ENCODE results near the gene SELENOM. TPM values are rescaled to one million over a fixed set of nuclear protein-coding genes. Genes with fewer than 3 reads are reported as not detected.
"Not testable (repeated sequence)": the region's sequence is repeated elsewhere in the genome, so short reads cannot be mapped to it uniquely, and the experiment has no call there.

SELENOM gene
- total RNA-seq, 1 experiment from 2014 or later: 61.4 TPM

DNA sequence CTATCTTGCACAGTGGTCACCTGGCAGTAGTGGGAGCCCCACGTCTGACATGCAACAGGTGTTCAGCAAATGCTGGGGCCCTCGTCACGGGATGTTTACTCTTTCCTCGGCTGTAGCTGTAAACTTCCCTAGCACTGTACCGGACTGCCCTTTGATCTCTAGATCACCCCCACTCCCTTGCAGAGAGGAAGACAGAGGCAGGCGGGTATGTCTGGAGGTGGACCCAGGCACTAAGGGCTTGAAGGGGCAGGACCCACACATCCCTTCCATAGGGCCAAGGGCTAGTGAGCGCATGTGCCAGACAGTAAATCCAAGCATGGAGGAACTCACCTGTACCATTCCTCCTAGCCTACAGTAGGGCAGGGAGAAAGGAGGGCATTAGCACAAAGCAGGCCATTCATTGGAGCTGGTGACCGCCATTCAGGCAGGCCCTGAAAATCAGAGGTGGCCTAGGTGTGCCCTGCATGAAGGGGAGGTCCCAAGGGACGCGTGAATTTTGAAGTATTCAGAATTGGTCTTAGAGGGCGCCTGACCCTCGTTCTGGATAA lies 28.2 kb downstream of the SELENOM start:
- DNase-seq (ENCODE audit: low read depth): no peak

DNA sequence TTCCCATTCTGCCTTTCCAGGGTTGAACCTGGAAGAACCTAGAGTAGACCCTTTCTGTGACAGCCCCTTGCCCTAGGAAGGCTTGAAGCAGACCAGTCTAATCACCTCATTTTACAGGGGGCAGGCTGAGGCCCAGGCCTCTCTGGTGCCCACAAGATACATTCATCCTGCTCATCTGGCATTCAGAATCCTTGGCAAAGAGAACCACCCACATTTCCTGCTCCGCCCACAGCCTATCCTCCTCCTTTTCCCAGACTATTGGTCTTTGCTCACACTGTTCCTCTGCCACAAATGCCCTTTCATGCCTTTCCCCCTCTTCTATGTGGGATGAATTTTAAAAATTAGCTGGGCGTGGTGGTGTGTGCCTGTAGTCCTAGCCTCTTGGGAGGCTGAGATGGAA lies 29.0 kb downstream of the SELENOM start:
- DNase-seq (ENCODE audit: low read depth): not testable (repeated sequence)

DNA sequence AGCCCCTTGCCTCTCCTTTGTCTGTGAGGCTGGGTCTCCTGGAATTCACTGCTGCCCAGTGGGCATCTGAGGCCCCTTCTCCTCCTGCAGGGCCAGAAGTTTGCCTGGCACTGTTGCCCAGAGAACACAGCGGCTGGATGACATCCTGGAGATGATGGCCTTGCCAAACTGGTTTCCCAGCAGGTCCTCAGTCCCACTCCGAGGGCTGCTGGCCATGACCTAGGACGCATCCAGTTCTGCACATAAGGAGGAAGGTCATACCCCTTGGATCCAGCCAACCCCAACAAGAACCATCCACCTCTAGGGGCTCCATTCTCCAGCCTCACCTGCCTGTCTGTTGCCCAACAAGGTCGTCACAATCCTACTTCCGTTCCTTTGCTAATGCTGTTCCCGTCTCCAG lies 29.7 kb downstream of the SELENOM start:
- no peak for DNase-seq (ENCODE audit: low read depth)

DNA sequence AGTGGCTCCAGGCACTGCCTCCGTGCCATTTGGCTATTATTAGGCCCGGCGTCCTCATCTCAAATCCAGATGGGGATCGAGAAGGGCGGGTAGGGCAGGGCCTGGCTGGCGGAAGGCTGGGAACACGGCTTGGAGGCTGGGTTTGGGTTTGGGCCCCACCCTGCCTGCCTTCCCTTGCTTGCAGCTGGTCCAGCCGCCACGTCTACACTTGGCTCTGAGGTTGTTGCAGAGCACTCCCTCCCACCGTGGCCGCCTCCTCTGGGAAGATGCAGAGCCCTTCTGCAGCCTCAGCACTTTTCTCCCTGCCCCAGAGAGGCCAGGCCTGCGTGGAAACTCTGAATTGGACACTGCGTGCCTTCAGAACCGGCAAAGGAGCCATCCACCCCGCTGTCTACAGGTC lies 31.4 kb downstream of the SELENOM start:
- DNase-seq (ENCODE audit: low read depth): no peak

DNA sequence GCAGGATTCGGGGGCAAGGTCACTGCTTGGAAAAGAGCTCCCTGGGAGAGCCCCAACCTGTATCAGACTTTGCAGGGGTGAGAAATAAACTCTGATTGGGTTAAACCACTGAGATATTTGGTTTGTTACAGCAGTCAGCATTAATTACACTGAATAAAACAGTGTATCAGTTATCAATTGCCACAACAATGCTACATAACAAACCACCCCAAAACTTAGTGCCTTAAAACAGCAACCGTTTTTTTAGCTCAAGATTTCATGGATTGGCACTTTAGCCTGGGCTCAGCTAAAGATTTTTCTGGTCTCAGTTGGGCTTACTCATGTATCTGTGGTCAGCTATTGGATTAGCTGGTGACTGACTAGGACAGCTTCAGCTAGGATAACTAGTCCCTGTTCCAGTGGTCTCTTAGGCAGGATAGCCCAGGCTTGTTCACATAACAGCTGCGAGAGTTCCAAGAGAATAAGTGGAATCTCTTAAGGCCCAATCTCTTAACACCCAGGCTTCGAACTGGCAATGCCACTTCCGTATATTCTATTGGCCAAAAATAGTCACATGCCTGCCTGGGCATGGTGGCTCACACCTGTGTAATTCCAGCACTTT lies 33.7 kb downstream of the SELENOM start:
- DNase-seq (ENCODE audit: low read depth): peak; percentile 67

DNA sequence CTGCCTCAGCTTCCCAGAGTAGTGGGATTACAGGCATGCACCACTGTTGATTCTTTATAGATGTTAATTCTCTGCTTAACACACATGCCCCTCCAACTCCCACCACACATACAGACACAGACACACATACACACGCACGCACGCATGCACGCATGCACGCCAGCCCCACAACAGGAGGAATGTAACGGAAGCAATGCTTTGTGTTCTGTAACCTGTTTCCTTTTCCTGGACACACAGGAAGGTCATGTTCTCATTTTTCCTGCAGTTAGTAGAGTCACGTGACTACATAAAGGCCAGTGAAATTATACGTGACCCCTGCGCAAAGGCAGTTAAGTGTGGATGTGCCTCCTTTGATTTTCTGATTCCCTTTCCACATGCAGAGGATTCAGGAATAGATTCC lies 34.2 kb downstream of the SELENOM start:
- DNase-seq (ENCODE audit: low read depth): not testable (repeated sequence)

DNA sequence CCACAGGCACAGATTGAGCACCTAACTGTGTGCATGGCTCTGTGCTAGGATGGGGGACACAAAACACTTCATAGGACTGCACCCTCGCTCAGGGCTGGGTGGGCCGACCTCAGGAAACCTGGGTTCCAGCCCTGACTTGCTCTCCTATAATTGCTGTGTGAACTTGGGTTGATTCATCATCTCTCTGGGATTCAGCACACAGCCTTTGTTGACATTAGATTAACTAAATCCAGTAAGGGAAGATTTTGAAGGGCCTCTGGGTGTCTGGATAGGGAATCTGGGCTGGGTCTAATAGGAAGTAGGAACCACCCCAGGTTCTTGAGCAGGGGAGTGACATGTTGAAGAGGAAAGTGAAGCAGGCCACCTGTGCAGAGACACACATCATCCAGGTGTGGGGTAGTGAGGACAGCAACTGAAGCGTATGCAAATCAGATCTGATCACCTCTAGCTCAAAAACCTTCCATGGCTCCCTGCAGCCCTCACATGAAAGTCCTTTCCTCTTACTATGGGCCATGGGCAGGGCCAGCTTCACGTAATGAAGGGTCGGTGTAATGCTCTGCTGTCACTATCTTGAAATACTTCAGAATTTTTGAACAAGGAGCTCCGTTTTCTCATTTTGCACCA lies 37.6 kb downstream of the SELENOM start:
- not testable (repeated sequence) for DNase-seq (ENCODE audit: low read depth)

DNA sequence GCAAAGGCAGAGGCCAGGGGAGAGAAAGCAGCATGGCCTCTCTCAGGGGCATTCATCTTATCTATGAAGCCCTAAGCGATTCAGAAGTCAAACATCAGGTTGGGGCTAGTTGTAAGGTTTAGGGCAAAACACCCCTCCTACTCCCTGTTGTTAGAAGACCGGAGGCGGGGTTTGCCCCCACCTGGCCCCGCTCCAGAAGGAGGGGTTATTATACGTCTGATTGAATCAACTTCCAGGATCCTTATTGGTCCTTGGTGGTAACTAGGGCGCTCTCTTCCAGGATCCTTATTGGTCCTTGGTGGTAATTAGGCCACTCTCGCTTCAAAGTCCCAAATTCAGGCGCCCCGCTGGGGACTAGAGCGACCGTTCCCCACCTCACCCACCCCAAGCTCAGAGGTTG lies 38.4 kb downstream of the SELENOM start:
- no peak for DNase-seq (ENCODE audit: low read depth)

DNA sequence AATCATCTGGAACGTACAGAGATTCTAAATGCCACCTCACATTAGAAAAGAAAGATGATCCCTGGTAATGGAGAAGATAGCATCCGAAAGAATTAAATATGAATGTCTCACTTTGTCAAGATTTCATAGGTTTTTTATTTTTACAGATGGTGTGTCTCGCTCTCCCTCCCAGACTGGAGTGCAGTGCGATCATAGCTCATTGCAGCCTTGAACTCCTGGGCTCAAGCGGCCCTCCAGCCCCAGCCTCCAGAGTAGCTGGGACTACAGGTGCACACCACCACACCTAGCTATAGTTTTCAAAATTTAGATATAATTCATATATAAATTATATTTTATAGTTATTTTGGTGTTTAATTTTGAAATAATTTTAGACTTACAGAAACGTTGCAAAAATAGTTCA lies 43.0 kb downstream of the SELENOM start:
- no peak for DNase-seq (ENCODE audit: low read depth)

DNA sequence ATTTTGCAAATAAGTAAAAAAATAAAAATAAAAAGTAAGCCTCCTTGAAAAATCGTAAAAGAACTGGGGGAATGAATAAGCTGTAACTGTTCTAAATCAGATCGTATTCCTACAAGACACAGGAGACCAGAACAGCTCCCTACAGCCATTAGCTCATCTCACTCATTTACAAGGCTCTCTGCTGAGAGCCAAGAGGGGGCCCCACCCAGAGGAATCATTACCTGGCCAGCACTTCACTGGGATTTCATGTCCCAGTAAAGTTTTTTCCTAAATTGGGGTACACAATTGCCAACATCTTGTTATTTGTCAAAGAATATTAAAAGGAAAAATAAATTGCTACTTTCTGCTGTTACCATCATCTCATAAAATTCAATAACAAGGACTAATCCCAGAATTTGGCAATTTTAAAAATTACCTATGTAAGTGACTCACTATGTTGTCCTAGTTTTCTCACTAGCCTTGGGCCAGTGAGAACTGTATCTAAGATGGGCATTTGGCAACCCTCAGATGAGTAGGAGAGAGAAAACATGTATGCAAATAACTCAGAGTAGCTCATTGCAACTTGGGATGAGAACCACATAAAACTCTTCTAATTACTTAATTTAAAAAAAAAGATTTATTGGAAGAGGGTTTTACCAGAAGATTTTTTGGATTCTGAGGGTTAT lies 44.7 kb downstream of the SELENOM start:
- no peak for DNase-seq (ENCODE audit: low read depth)

DNA sequence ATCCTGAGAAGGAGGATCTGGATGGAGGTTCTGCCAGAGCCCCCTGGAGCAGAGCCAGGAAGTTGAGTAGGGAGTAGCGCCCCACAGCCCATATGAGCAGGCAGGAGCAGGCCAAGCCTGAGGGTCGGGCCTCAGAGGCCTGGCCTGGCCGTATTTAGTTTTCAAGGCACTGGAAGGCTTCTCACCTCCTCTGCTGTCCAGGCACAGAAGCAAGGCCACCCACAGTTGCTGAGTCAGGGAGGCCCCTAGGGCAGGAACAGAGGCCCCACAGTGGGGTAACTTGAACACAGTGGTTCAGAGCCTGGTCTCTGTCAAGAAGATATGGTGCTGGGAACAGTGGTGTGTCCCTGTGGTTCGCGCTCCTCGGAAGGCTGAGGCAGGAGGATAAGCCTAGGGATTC lies 47.7 kb downstream of the SELENOM start:
- DNase-seq (ENCODE audit: low read depth): not testable (repeated sequence)

DNA sequence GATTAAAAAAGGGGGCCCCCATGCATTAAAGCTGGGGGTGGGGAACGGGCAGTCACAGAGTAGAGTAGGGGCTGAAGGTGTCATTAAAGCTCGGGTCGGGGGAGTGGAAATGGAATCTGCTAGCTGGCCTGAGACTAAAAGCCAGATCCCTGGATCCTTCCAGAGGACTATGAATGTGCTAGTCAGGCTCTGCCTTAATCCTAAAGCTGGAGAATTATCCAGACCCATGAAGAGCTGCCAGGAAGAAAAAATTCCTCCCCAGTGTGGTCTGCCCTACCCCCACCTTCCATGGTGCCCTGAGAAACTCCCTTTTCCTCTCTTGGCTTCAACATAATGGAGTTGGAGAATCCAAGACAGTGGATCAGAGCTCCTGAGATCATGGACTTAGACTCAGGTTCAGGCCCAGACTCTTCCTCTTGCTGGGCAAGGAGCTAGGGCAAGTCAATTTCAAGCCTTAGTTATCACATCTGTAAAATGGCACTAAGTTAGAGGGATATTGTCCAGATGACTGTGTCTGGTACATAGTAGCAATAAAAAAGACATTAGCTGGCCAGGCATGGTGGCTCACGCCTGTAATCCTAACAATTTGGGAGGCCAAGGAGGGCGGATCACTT lies 50.3 kb downstream of the SELENOM start:
- DNase-seq (ENCODE audit: low read depth): no peak

DNA sequence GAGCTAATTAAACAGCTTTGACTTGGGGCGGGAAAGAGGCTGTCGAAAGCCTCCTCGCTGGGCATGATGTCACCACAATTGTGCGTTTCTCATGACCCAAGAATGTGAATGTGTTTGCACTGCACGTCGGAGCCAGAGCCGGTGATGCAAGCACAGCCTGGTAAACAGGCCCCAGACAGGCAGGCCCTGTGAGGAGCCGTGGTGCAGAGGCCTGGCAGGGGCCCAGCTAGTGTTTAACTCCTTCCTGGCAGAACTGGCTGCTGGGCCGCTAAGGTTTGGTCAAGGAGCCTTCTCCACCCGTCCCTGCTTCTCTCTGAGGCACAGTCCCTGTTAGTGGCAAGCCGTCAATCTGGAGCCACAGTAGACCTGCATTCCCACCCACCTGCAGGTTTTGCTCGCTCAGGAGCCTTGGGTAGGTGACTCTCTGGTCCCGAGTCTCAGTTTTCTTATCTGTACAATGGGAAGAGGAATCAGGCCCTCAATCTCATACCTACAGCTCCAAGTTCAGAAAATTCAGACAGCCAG lies 51.7 kb downstream of the SELENOM start:
- peak; percentile 90 for DNase-seq (ENCODE audit: low read depth)

DNA sequence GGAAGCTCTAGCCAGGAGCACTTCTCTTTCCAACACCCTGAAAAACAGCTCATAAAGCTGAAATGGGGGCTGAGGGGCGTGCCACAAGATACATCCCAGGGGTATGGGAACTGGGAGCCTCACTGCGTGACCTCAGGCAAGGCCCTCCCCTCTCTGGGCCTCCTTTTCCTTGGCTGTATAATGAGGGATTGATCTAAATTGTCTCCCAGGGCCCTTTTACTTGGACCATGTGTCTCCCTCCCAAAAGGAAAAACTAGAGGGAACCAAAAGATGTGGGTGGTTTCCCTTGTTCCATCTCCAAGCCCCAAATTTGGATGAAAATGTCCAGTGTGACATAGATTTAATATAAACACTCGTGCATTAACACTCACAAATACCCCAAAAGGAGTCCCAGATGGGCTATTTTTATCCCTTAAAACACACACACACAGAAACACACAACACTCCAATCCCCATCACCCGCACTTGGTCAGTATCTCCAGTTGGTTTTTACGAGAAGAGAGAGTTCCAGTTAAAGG lies 52.2 kb downstream of the SELENOM start:
- DNase-seq (ENCODE audit: low read depth): no peak

Other genes with a start within 250 kb of the SELENOM start
- gene MORC2, start 138.8 kb downstream of the SELENOM start, total RNA-seq (2014; rRNA removed): 11.2 and 12.6 TPM in 2 replicates
- gene TUG1, start 138.3 kb downstream of the SELENOM start, total RNA-seq (2014; rRNA removed): 29.5 and 39.3 TPM in 2 replicates
- gene SMTN, start 26.2 kb downstream of the SELENOM start, total RNA-seq (2014; rRNA removed): 170 and 280 TPM in 2 replicates
- gene INPP5J, start 15.4 kb upstream of the SELENOM start, total RNA-seq (2014; rRNA removed): 0.06 TPM in 2 replicates
- not detected in 2 replicates for gene PLA2G3, start 32.9 kb upstream of the SELENOM start, total RNA-seq (2014; rRNA removed)
- 30.0 and 36.0 TPM in 2 replicates for gene RNF185, start 52.6 kb upstream of the SELENOM start, total RNA-seq (2014; rRNA removed)
- 24.8 and 30.3 TPM in 2 replicates for gene LIMK2, start 104.7 kb upstream of the SELENOM start, total RNA-seq (2014; rRNA removed)
- gene PIK3IP1, start 184.9 kb upstream of the SELENOM start, total RNA-seq (2014; rRNA removed): 4.2 and 5.4 TPM in 2 replicates
- 14.7 and 18.3 TPM in 2 replicates for gene PATZ1, start 238.8 kb upstream of the SELENOM start, total RNA-seq (2014; rRNA removed)

Measured in LHCN-M2 (cell line).